ENCODE data around the gene PRKACB. TPM values are rescaled to one million over a fixed set of nuclear protein-coding genes. Genes with fewer than 3 reads are reported as not detected.

The PRKACB gene
- total and polyA plus RNA-seq, 2 of the 8 experiments (the other 6 are each of a cell fraction or from before 2014, with no cell fraction given) = 7.8 to 31.0 TPM

- no peak for TF ChIP-seq JUN (IDR thresholded peaks at IDR 0.05; ENCODE audit: low read depth, low read length)
Measured at GRCh38 chr1:84192681-84193080, 48.6 kb downstream of the PRKACB start (continued).

All from H1 (cell line).